ENCODE measurements around the gene KAT2A. TPM values are rescaled to one million over a fixed set of nuclear protein-coding genes. Genes with fewer than 3 reads are reported as not detected.

Gene KAT2A
- total RNA-seq, 1 experiment from 2014 or later = 42.1 TPM

GRCh38 chr17:42096360-42097111 lies 24.6 kb downstream of the KAT2A start:
- H3K9me2 ChIP-seq (ENCODE audit: insufficient read depth) = no peaks in the 10 kb centered on the region
- no peak overlapping the region for H3K4me2 ChIP-seq
- H2AFZ ChIP-seq = no peak overlapping the region
- no peaks in the 10 kb centered on the region for H3K9me3 ChIP-seq (ENCODE audit: insufficient read depth, low read depth)
- POLR2A ChIA-PET (ENCODE audit: unreplicated experiment) = no interaction called here
- H3K4me1 ChIP-seq (replicated peaks; ENCODE audit: insufficient read depth) = no peaks in the 10 kb centered on the region
- H3K27me3 ChIP-seq (ENCODE audit: insufficient read depth, low read depth) = peaks cover 6% of the 10 kb centered on the region
- TF ChIP-seq CTCF (conservative IDR thresholded peaks at IDR 0.05) = no peak
- no peak for TF ChIP-seq EZH2 (IDR thresholded peaks at IDR 0.05; ENCODE audit: low read depth)
- H3F3A ChIP-seq (ENCODE audit: insufficient read depth, low read depth) = no peaks in the 10 kb centered on the region
- no peak for DNase-seq
- no TSS peak for BruUV-seq (replicated peaks)
- intact Hi-C loops (cut with micrococcal nuclease; ENCODE audit: unreplicated experiment) = no loop called here
- no peaks in the 10 kb centered on the region for H3K79me2 ChIP-seq (ENCODE audit: low read depth)
- H3K36me3 ChIP-seq (ENCODE audit: low read depth) = no peaks in the 10 kb centered on the region
- H3K27ac ChIP-seq = no peak overlapping the region
- CTCF ChIA-PET = no interaction called here
- H4K20me1 ChIP-seq (ENCODE audit: insufficient read depth) = no peaks in the 10 kb centered on the region
- H3K4me3 ChIP-seq = no peak overlapping the region

- Histone ChIP-seq H3K4me2 (no peak overlapping the region), H3K27me3 (ENCODE audit: insufficient read depth, low read depth) (peaks cover 6% of the 10 kb centered on the region), H3K4me3 (no peak overlapping the region), H3K27ac (no peak overlapping the region), H3K4me1 (replicated peaks; ENCODE audit: insufficient read depth) (no peaks in the 10 kb centered on the region), H3F3A (ENCODE audit: insufficient read depth, low read depth) (no peaks in the 10 kb centered on the region), H4K20me1 (ENCODE audit: insufficient read depth) (no peaks in the 10 kb centered on the region), H2AFZ (no peak overlapping the region), H3K79me2 (ENCODE audit: low read depth) (no peaks in the 10 kb centered on the region), H3K9me3 (ENCODE audit: insufficient read depth, low read depth) (no peaks in the 10 kb centered on the region), H3K36me3 (ENCODE audit: low read depth) (no peaks in the 10 kb centered on the region), H3K9me2 (ENCODE audit: insufficient read depth) (no peaks in the 10 kb centered on the region)
- ChIA-PET CTCF (no interaction called here), POLR2A (ENCODE audit: unreplicated experiment) (no interaction called here)
- TF ChIP-seq CTCF (conservative IDR thresholded peaks at IDR 0.05) = no peak
- TF ChIP-seq EZH2 (IDR thresholded peaks at IDR 0.05; ENCODE audit: low read depth) = no peak
- DNase-seq = no peak
- BruUV-seq (replicated peaks) = no TSS peak
- intact Hi-C loops (cut with micrococcal nuclease; ENCODE audit: unreplicated experiment) = no loop called here
These were observed 26.6 kb downstream of the KAT2A start for GRCh38 chr17:42094375-42095069.

GRCh38 chr17:42092939-42093338 lies 28.2 kb downstream of the KAT2A start:
- DNase-seq = no peak
- BruUV-seq (replicated peaks) = no TSS peak
- peaks cover 6% of the 10 kb centered on the region for H3K27me3 ChIP-seq (ENCODE audit: insufficient read depth, low read depth)

More at GRCh38 chr17:42092939-42093338, 28.2 kb downstream of the KAT2A start:
- Histone ChIP-seq H3K4me1 (replicated peaks; ENCODE audit: insufficient read depth) (no peaks in the 10 kb centered on the region), H3K9me3 (ENCODE audit: insufficient read depth, low read depth) (no peaks in the 10 kb centered on the region), H3K27ac (no peak overlapping the region), H3K4me2 (no peak overlapping the region), H3K36me3 (ENCODE audit: low read depth) (no peaks in the 10 kb centered on the region), H3K9me2 (ENCODE audit: insufficient read depth) (no peaks in the 10 kb centered on the region), H2AFZ (no peak overlapping the region), H3K4me3 (no peak overlapping the region), H4K20me1 (ENCODE audit: insufficient read depth) (no peaks in the 10 kb centered on the region), H3F3A (ENCODE audit: insufficient read depth, low read depth) (peaks cover under 1% of the 10 kb centered on the region; the same call in 1 of the 2 replicates), H3K79me2 (ENCODE audit: low read depth) (no peaks in the 10 kb centered on the region)
- ChIA-PET POLR2A (ENCODE audit: unreplicated experiment) (interaction anchor here (0.6 kb wide), 1 partner anchor 320 kb away, joined by 9 read pairs; no protein-coding TSS in a partner anchor), CTCF (interaction anchor here (0.6 kb wide), 1 partner anchor 13 kb away, joined by 5 read pairs; no protein-coding TSS in a partner anchor)
- TF ChIP-seq CTCF (conservative IDR thresholded peaks at IDR 0.05) (no peak), EZH2 (IDR thresholded peaks at IDR 0.05; ENCODE audit: low read depth) (no peak)
- intact Hi-C loops (cut with micrococcal nuclease; ENCODE audit: unreplicated experiment) = no loop called here
